ENCODE data around the gene FAM149A. TPM values are rescaled to one million over a fixed set of nuclear protein-coding genes. Genes with fewer than 3 reads are reported as not detected.

Gene FAM149A
- total RNA-seq, 2 donors from 2014 or later: 12.9 to 27.0 TPM

Small RNAs within 50 kb of the gene (small RNA-seq; reads per million reads assigned to genes)
- 0 reads per million in 2 donors for gene RF00322

Other genes with a start within 250 kb of the FAM149A start
- 1 to 10 TPM; 4.3 to 5.2 TPM for gene TLR3, start 35.5 kb upstream of the FAM149A start, total RNA-seq
- 10 to 100 TPM; 23.5 to 40.2 TPM for gene CYP4V2, start 86.9 kb downstream of the FAM149A start, total RNA-seq
- 1 to 10 TPM in 1 of 2 donors, not detected in 1; 1.5 TPM for gene KLKB1, start 122.8 kb downstream of the FAM149A start, total RNA-seq
- not detected for gene F11, start 161.5 kb downstream of the FAM149A start, total RNA-seq